Measurements from ENCODE around the gene SYPL1.

SYPL1 gene

GRCh38 chr7:106064771-106065574 is 47.1 kb downstream of the SYPL1 start:
- DNase-seq, result no peak

GRCh38 chr7:106064316-106064715 is 47.8 kb downstream of the SYPL1 start:
- DNase-seq, result no peak

- DNase-seq, result no peak
Measured at GRCh38 chr7:106063692-106064091, 48.4 kb downstream of the SYPL1 start.

GRCh38 chr7:106063024-106063423 is 49.1 kb downstream of the SYPL1 start:
- no peak for DNase-seq

DNA sequence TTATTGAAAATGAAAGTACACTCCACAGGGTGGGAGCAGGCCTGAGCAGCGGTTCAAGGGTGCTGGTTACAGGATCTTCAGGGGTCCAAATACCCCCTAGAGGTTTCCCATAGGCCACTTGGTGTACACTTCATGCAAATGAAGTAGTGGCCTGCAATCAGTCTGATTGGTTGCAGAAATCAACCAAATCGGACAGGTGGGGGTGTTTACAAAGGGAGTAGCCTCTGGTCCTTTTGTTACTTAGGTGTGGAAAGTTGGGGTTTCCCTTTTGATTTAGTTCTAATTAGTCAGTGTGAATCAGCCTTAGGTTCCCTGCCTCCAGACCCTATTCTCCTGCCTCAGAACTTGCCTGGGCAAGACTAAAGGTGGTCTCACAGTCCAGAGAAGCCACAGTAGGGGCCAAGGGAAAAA is 49.6 kb downstream of the SYPL1 start:
- DNase-seq, result no peak

DNA sequence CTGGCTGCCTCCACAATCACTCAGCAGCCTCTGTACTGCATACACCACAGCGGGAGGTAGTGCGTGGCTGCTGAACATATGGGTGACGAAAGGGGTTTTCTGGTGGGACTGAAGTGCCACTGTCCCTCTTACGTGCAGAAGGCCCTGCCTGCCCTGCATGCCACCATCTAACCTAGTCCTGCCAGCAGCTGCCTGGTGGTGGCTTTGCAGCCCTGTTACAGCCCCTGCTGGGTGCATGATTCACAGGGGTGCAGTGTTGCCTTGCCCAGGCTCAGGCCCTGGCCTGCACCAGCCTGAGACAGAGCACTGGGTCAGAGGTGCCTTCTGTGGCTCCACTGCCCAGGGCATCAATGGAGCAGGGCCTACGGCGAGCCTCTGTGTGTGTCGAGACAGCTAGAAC is 50.1 kb downstream of the SYPL1 start:
- no peak for DNase-seq

- DNase-seq, result no peak
Measured at GRCh38 chr7:106061301-106061979, 50.7 kb downstream of the SYPL1 start.

GRCh38 chr7:106060394-106060920 is 51.7 kb downstream of the SYPL1 start:
- DNase-seq, result no peak

GRCh38 chr7:106059556-106059955 is 52.6 kb downstream of the SYPL1 start:
- DNase-seq, result no peak

GRCh38 chr7:106058928-106059324 is 53.2 kb downstream of the SYPL1 start:
- DNase-seq, result no peak

DNA sequence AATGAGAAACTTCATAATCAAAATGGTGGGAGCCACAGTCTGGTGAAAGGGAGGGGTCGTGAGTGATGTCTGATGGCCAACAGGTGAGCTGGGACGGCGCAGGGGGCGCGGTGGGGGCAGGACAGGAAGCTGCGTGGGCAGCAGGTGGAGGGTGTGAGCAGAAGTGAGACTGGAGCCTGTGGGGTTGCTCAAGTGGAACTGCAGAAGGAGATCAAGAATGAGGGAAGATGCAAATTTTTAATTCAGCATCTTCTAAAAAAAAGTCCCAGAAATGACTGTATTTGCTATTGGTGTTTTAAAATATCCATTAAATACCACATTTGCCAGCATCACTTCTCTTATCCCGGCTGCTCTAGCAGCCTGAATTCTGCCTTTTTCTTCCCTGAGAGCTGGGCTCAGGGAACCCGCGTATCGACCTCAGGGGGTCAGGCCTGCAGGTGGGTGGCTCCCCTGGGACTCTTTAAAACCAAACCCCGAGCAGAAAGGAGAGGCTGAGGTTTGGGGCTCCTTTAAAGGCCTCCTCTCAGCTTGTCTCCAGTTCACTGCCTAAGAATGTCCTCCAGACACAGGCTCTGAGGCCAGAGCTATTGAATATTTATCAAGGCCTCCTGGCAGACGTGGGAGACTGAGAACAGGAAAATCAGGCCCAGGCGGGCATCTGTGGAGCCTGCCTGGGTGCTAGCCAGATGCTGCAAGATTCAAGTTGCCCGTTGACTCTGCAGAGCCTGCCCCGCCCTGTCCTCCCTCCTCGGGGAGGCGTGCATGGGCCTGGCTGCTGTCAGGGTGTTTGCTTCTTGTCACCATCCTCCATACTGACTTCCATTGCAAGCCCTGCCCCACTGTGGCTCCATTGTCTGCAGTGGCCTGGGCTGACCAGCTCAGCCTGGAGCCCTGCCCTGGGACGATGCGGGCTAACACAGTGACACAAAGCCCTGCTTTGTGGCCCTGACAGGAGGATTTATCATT is 53.9 kb downstream of the SYPL1 start:
- DNase-seq, result peak; percentile 19

- DNase-seq, result no peak
Measured at GRCh38 chr7:106057204-106057961, 54.7 kb downstream of the SYPL1 start.

DNA sequence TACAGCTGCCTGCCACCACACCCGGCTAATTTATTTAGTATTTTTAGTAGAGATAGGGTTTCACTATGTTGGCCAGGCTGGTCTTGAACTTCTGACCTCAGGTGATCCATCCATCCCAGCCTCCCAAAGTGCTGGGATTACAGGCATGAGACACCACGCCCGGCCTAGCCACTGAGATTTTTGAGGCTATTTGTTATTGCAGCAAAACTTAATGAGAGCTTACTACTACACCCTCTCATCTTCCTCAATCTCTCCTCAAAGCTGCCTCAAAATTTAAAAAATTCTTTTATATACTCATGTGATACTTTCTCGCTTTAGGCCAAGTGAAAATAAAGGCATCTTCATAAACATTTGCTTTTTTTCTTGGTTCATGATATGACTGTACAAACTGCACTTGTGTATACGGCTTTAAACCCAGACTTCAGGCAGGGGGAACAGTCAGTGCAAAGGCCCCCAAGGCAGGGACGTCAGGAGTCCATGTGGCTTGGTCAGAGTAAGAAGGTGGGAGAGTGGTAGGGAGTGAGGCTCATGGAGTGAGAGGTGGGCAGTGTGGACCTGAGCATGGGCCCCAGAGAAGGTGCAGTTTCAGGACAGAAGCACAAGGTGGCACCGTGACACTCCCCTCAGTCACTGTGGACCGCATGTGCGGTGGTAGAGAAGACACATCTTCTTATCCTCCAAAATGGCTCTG is 55.5 kb downstream of the SYPL1 start:
- peak; percentile 58 for DNase-seq

- no peak for DNase-seq
Measured at GRCh38 chr7:106054971-106055532, 57.1 kb downstream of the SYPL1 start.

DNA sequence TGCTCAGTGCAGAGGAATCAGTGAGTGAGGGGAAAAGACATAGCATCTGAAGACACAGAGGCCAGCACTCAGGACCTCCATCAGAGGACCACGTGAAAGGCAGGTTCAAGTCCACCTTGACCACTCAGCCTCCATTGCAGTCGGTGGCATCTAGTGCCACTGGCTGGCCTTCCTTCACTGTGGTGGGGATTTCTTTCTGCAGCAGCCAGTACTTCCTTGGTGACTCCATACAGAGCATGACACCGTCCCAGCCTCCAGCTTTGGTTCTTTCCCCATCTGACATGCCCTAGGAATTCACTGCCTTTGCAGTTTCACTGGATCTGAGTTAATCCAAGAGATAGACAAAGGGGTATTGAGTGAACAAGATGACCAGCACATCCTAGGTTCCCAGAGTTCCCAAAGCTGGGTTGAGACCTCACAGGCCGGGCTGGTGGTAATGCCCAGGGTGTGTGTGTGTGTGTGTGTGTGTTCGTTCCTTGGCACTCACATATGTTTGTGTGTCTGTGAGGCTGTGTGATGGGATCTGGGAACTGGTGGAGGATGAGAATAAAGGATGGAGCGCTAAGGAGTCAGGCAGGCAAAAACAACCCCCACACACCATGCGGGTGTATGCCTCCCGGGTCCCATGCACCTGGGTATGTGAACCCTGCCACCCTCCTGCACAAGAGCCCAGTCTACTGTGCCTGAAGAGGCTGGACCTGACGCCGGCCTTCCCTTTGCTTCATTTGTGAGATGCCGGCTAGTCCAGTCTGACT is 57.8 kb downstream of the SYPL1 start:
- no peak for DNase-seq

- DNase-seq, result no peak
Measured at GRCh38 chr7:106053109-106053508, 59.0 kb downstream of the SYPL1 start.

DNA sequence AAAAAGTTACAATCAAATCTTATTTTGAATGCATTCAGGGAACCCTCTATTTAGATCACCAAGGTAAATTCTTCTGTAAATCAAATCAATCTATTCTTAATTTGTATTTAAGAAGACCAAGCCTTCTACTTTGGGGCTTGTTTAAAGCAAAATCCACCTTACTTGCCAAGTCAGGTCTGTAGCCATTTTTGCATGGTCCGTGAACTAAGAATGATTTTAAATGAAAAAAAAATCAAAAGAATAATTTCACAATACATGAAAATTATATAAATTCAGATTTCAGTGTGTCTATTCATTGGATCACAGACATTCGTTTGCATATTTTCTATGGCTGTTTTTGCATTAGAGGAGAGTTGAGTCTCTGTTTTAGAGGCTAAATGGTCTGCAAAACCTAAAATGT is 59.4 kb downstream of the SYPL1 start:
- no peak for DNase-seq

DNA sequence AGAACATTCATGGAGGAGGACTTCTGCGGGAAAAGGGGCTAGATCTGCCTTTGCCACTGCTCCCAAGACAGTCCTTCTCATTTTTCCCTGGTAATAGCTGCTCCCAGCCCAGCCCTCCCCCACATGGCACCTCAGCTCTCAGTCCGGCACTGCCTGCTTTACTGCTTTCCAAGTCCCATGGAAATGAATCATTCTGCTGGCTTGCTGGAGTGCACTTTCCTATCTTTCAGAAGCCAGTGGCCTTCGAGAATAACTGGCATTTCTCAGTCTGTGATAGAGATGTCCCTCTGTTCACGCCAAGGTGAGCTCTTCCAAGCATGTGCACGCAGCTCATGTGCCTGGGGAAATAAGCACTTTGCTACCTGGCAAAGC is 61.4 kb downstream of the SYPL1 start:
- no peak for DNase-seq

DNA sequence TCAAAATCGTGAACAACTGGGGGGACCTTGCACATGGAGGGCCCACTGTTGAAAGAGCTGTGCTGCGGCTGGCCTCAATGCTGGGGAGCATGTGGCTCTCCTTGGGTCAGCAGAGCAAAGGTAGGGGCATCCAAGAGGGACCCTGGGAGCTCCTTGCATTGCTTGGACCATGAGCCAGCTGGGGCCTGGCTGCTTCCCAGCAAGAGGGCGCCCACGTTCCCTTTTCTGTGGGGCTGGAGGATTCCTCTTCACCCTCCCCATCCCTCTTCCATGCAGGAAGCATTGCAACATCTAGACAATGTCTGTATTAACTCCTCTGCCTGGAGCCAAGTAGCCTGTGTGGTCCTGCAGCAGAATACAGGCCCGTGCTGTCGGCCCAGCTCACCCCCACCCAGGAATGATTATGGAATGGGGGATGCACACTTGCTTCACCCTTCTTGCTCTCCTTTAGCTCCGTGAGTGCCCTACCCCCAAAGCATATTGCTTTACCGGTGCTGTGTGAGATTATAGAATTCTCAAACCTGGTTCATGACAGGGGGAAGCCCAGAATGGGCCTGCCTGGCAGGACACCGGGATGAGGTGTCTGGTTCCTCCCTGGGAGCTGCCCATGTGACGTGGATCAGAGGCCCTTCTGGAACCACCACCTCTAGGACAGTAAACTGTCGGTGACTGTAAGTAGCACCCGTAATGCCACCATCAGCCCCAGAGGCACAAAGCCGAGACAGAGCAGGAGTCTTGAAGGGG is 61.9 kb downstream of the SYPL1 start:
- DNase-seq, result no peak

All from NK-92 treated with Interleukin-12 subunit alpha and Interleukin-12 subunit beta, amount 100 ng/mL, for 24 hours (cell line).